HCT116 (cell line): ENCODE measurements around the gene SMURF1.

Experiments
- CEBPB ChIP-seq: IDR thresholded peaks from 2 replicates; pipeline ENCODE4 v1.6.1; 2012; ENCODE audit warnings: low read depth
- CTCF ChIP-seq, 3 experiments: fragments of 200-600 bp in 1 of 3; sonication (generic) in 1 of 3; IDR thresholded peaks in 2 of 3; conservative IDR thresholded peaks in 1 of 3; 2 replicates each; pipeline ENCODE4 v1.5.1; 2012 to 2017; ENCODE audit warnings: low read depth in 2 of 3, low read length in 2 of 3, antibody characterized with exemption in 1 of 3, borderline replicate concordance in 1 of 3, control low read depth in 1 of 3, mild to moderate bottlenecking in 1 of 3, mixed read lengths in 1 of 3, mixed run types in 1 of 3, moderate library complexity in 1 of 3; ENCODE audit not compliant: insufficient read depth in 1 of 3
- EGR1 ChIP-seq: IDR thresholded peaks from 2 replicates; pipeline ENCODE4 v1.6.1; 2012; ENCODE audit warnings: low read depth
- EZH2 ChIP-seq: fragments of 200-600 bp; sonication (generic); IDR thresholded peaks from 2 replicates; pipeline ENCODE4 v1.6.1; 2017; ENCODE audit warnings: antibody characterized with exemption, mixed run types
- MAX ChIP-seq: IDR thresholded peaks from 2 replicates; pipeline ENCODE4 v1.6.1; 2012
- POLR2A ChIP-seq: IDR thresholded peaks from 2 replicates; pipeline ENCODE4 v1.7.0; 2011; ENCODE audit warnings: borderline replicate concordance; ENCODE audit not compliant: insufficient read depth, insufficient read length; ENCODE audit errors: extremely low read depth
- POLR2AphosphoS5 ChIP-seq: IDR thresholded peaks from 2 replicates; pipeline ENCODE4 v1.6.1; 2011; ENCODE audit warnings: mild to moderate bottlenecking, low read depth, low read length, moderate library complexity
- RAD21 ChIP-seq: IDR thresholded peaks from 2 replicates; pipeline ENCODE4 v1.6.1; 2012; ENCODE audit warnings: low read depth, mild to moderate bottlenecking
- REST ChIP-seq: IDR thresholded peaks from 2 replicates; pipeline ENCODE4 v1.6.1; 2012; ENCODE audit warnings: low read depth
- SIN3A ChIP-seq: IDR thresholded peaks from 2 replicates; pipeline ENCODE4 v1.6.1; 2012; ENCODE audit warnings: low read depth
- SP1 ChIP-seq: IDR thresholded peaks from 2 replicates; pipeline ENCODE4 v1.6.1; 2012; ENCODE audit warnings: low read depth
- YY1 ChIP-seq: IDR thresholded peaks from 2 replicates; pipeline ENCODE4 v1.6.1; 2011; ENCODE audit warnings: low read length, low read depth, moderate library complexity, mild to moderate bottlenecking; ENCODE audit not compliant: insufficient replicate concordance; ENCODE audit errors: extremely low read depth
- ZFX ChIP-seq: fragments of 450-650 bp; IDR thresholded peaks from 2 replicates; pipeline ENCODE4 v1.6.1; 2017

GRCh38 chr7:99038086-99038855, 105.6 kb downstream of the SMURF1 start:
- no peak for TF ChIP-seq CTCF (IDR thresholded peaks at IDR 0.05 in 2 of 3, conservative IDR thresholded peaks at IDR 0.05 in 1 of 3; ENCODE audit: borderline replicate concordance in 1 of 3, insufficient read depth in 1 of 3, low read depth in 2 of 3, low read length in 2 of 3)
- no peak for TF ChIP-seq ZFX
- no peak for TF ChIP-seq POLR2A
- TF ChIP-seq EGR1 = no peak
- no peak for TF ChIP-seq POLR2AphosphoS5
- TF ChIP-seq SIN3A = no peak
- no peak for TF ChIP-seq EZH2
- no peak for TF ChIP-seq CEBPB
- no peak for TF ChIP-seq RAD21
- TF ChIP-seq MAX = no peak
- TF ChIP-seq REST = no peak
- no peak for TF ChIP-seq YY1
- no peak for TF ChIP-seq SP1
